Hepatocyte (in vitro differentiated cells): ENCODE measurements around the gene RAMP3. TPM values are rescaled to one million over a fixed set of nuclear protein-coding genes. Genes with fewer than 3 reads are reported as not detected.

Experiments
- DNase-seq: peaks from one replicate; pipeline ENCODE4 v3.0.0-alpha.2; 2016; ENCODE audit warnings: low spot score
- H2AFZ ChIP-seq: fragments of 200-600 bp; sonication (generic); 2 replicates; pipeline ENCODE4 v1.6.0; 2016; ENCODE audit warnings: antibody characterized with exemption, mild to moderate bottlenecking
- H3K27ac ChIP-seq: fragments of 200-600 bp; sonication (generic); 2 replicates; pipeline ENCODE4 v1.5.1; 2016; ENCODE audit warnings: mild to moderate bottlenecking
- H3K27me3 ChIP-seq: fragments of 200-600 bp; sonication (generic); 2 replicates; pipeline ENCODE4 v1.6.1; 2016
- H3K36me3 ChIP-seq: fragments of 200-600 bp; sonication (generic); replicated peaks from 2 replicates; pipeline ENCODE4 v1.5.1; 2016; ENCODE audit warnings: low read depth; ENCODE audit not compliant: insufficient read depth
- H3K4me1 ChIP-seq: fragments of 200-600 bp; sonication (generic); 2 replicates; pipeline ENCODE4 v1.5.1; 2016; ENCODE audit warnings: mild to moderate bottlenecking, moderate library complexity; ENCODE audit not compliant: insufficient read depth
- H3K4me2 ChIP-seq: fragments of 200-600 bp; sonication (generic); 2 replicates; pipeline ENCODE4 v1.6.0; 2016
- H3K4me3 ChIP-seq: fragments of 200-600 bp; sonication (generic); 2 replicates; pipeline ENCODE4 v1.5.1; 2016; ENCODE audit warnings: mild to moderate bottlenecking
- H3K79me2 ChIP-seq: fragments of 200-600 bp; sonication (generic); 2 replicates; pipeline ENCODE4 v1.6.0; 2017; ENCODE audit warnings: mild to moderate bottlenecking
- H3K9me2 ChIP-seq: fragments of 200-600 bp; sonication (generic); replicated peaks from 2 replicates; pipeline ENCODE4 v1.6.0; 2017; ENCODE audit warnings: mild to moderate bottlenecking; ENCODE audit not compliant: insufficient read depth
- H3K9me3 ChIP-seq: fragments of 200-600 bp; sonication (generic); 2 replicates; pipeline ENCODE4 v1.5.1; 2016; ENCODE audit warnings: low read depth, mild to moderate bottlenecking
- H4K20me1 ChIP-seq: fragments of 200-600 bp; sonication (generic); 2 replicates; pipeline ENCODE4 v1.6.0; 2016; ENCODE audit warnings: mild to moderate bottlenecking; ENCODE audit not compliant: insufficient read depth, poor library complexity, severe bottlenecking
- EZH2 ChIP-seq: fragments of 200-600 bp; sonication (generic); IDR thresholded peaks from 2 replicates; pipeline ENCODE4 v1.6.1; 2016; ENCODE audit warnings: antibody characterized with exemption, mild to moderate bottlenecking, borderline replicate concordance
- EZH2phosphoT487 ChIP-seq: fragments of 200-600 bp; sonication (generic); IDR thresholded peaks from one replicate; pipeline ENCODE4 v1.6.1; 2018; ENCODE audit warnings: antibody characterized with exemption, mild to moderate bottlenecking, low read depth, moderate library complexity; ENCODE audit not compliant: unreplicated experiment, severe bottlenecking
- WGBS: methylation state at CpG from one replicate; pipeline ENCODE4 v1.1.6; 2016; ENCODE audit warnings: low lambda C conversion rate; ENCODE audit errors: missing lambda C conversion rate; 5-methylcytosine and 5-hydroxymethylcytosine counted together
- polyA plus RNA-seq: library from polyadenylated mRNA; unstranded; fragments of >200 nt; fragmentation: Nextera tagmentation; extraction: Ambion mirVana; gene quantifications from 2 replicates; pipeline ENCODE4 v1.2.1, GENCODE V29; 2016
- total RNA-seq: library from RNA; depleted of rRNA; stranded (reverse); fragments of >200 nt; gene quantifications from 2 replicates; pipeline ENCODE4 v1.2.3, GENCODE V29; 2014
- TF ChIP-seq, protein P1 (sequence below): fragments of 200-600 bp; sonication (generic); IDR thresholded peaks from 2 replicates; pipeline ENCODE4 v1.5.1; 2016; ENCODE audit warnings: antibody characterized with exemption, mild to moderate bottlenecking; ENCODE audit not compliant: poor library complexity

Gene RAMP3
- total and polyA plus RNA-seq, 2 experiments from 2014 or later: not detected

DNA sequence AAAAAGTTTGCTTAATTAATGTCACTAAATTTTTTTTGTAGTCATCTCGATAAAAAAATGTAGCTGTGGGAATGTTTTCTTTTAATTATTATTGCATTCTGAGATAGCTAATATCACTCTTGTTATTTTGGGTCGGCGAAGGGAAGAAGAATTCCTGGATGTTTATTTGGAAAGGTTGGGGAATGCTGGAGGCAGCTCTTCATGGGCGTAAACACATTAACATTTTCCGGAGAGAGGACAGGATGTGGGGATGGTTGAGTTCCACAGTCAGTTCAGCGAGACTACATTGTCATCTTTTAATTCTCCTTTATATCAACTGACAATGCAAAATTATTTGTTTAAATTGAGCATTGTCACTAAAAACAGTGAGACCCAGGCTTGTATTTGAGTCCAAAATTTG, 72.5 kb downstream of the RAMP3 start:
- Histone ChIP-seq H3K27me3 (peaks cover 21% of the 10 kb centered on the region), H4K20me1 (no peaks in the 10 kb centered on the region), H3K79me2 (no peaks in the 10 kb centered on the region), H3K4me2 (no peak overlapping the region), H3K36me3 (no peaks in the 10 kb centered on the region), H3K9me3 (no peaks in the 10 kb centered on the region), H2AFZ (no peak overlapping the region), H3K9me2 (no peaks in the 10 kb centered on the region), H3K4me3 (no peak overlapping the region), H3K4me1 (no peaks in the 10 kb centered on the region), H3K27ac (no peak overlapping the region)
- no peak for TF ChIP-seq EZH2phosphoT487
- TF ChIP-seq, protein P1, sequence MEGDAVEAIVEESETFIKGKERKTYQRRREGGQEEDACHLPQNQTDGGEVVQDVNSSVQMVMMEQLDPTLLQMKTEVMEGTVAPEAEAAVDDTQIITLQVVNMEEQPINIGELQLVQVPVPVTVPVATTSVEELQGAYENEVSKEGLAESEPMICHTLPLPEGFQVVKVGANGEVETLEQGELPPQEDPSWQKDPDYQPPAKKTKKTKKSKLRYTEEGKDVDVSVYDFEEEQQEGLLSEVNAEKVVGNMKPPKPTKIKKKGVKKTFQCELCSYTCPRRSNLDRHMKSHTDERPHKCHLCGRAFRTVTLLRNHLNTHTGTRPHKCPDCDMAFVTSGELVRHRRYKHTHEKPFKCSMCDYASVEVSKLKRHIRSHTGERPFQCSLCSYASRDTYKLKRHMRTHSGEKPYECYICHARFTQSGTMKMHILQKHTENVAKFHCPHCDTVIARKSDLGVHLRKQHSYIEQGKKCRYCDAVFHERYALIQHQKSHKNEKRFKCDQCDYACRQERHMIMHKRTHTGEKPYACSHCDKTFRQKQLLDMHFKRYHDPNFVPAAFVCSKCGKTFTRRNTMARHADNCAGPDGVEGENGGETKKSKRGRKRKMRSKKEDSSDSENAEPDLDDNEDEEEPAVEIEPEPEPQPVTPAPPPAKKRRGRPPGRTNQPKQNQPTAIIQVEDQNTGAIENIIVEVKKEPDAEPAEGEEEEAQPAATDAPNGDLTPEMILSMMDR: no peak
- no peak for TF ChIP-seq EZH2
- no peak for DNase-seq
- 80% methylated on average over 6 of the region's 6 CpGs for WGBS

GRCh38 chr7:45230611-45231165, 73.1 kb downstream of the RAMP3 start:
- DNase-seq: no peak
- Histone ChIP-seq H2AFZ (no peak overlapping the region), H3K79me2 (no peaks in the 10 kb centered on the region), H3K4me3 (no peak overlapping the region), H3K27ac (no peak overlapping the region), H3K4me2 (no peak overlapping the region), H3K4me1 (no peaks in the 10 kb centered on the region), H3K9me2 (no peaks in the 10 kb centered on the region), H3K36me3 (no peaks in the 10 kb centered on the region), H3K27me3 (peaks cover 21% of the 10 kb centered on the region), H3K9me3 (no peaks in the 10 kb centered on the region), H4K20me1 (no peaks in the 10 kb centered on the region)
- 81% methylated on average over 4 of the region's 4 CpGs for WGBS
- no peak for TF ChIP-seq EZH2phosphoT487
- TF ChIP-seq, protein P1: no peak
- no peak for TF ChIP-seq EZH2

GRCh38 chr7:45233249-45233775, 75.7 kb downstream of the RAMP3 start:
- Histone ChIP-seq H3K4me3 (no peak overlapping the region), H3K36me3 (no peaks in the 10 kb centered on the region), H3K9me3 (no peaks in the 10 kb centered on the region), H2AFZ (no peak overlapping the region), H3K27ac (no peak overlapping the region), H3K9me2 (no peaks in the 10 kb centered on the region), H3K27me3 (peaks cover 28% of the 10 kb centered on the region), H4K20me1 (no peaks in the 10 kb centered on the region), H3K79me2 (no peaks in the 10 kb centered on the region), H3K4me2 (no peak overlapping the region), H3K4me1 (no peaks in the 10 kb centered on the region)
- DNase-seq: no peak
- TF ChIP-seq, protein P1: no peak
- TF ChIP-seq EZH2: no peak
- TF ChIP-seq EZH2phosphoT487: no peak
- WGBS: 94% methylated on average over 1 of the region's 1 CpG

Other genes starting within 250 kb of the RAMP3 start
- 0.03 TPM in 1 of 2 replicates, not detected in the other for gene MYO1G, start 178.8 kb upstream of the RAMP3 start, total RNA-seq
- 0.10 TPM in 1 of 2 replicates, not detected in the other for gene MYO1G, start 178.8 kb upstream of the RAMP3 start, polyA plus RNA-seq
- 31.6 and 32.2 TPM in 2 replicates for gene CCM2, start 157.6 kb upstream of the RAMP3 start, total RNA-seq
- 53.8 and 57.1 TPM in 2 replicates for gene CCM2, start 157.6 kb upstream of the RAMP3 start, polyA plus RNA-seq
- gene NACAD, start 68.8 kb upstream of the RAMP3 start, total RNA-seq: 1.2 and 1.4 TPM in 2 replicates
- 2.0 and 3.9 TPM in 2 replicates for gene NACAD, start 68.8 kb upstream of the RAMP3 start, polyA plus RNA-seq
- 44.5 and 55.9 TPM in 2 replicates for gene TBRG4, start 46.1 kb upstream of the RAMP3 start, total RNA-seq
- gene TBRG4, start 46.1 kb upstream of the RAMP3 start, polyA plus RNA-seq: 54.3 and 54.6 TPM in 2 replicates